NCI-H1417 treated with DMSO at 0.1 percent for 48 hours (cell line): ENCODE results near the gene SIK3.

Experiments used
- DNase-seq: peaks from one replicate; lab custom pipeline; 2025; lab: John Stamatoyannopoulos, UW

SIK3 gene

GRCh38 chr11:117110294-117110950, 12.2 kb upstream of the SIK3 start:
- DNase-seq: no peak

GRCh38 chr11:117107701-117108590, 9.7 kb upstream of the SIK3 start:
- DNase-seq: no peak

GRCh38 chr11:117100556-117100955, 2.3 kb upstream of the SIK3 start:
- no peak for DNase-seq

DNA sequence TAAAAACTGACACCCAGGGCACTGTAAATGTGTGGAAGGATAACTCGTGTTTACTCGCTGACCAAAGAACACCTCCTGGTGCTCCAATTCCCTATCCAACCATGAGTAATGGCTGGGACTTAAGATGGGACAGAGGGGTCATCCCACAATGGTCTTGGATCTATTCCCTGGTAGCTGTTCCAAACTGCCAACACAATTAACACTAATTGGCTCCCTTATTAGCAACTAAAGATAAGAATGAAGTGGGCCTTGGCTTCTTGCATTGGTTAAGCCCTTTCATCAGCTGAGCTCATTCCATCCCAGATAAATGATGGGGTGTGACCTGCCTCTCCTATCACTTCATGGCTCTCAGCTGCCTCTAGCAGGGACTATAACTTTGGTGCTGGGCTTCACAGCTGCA, 1.5 kb upstream of the SIK3 start:
- DNase-seq: no peak

DNA sequence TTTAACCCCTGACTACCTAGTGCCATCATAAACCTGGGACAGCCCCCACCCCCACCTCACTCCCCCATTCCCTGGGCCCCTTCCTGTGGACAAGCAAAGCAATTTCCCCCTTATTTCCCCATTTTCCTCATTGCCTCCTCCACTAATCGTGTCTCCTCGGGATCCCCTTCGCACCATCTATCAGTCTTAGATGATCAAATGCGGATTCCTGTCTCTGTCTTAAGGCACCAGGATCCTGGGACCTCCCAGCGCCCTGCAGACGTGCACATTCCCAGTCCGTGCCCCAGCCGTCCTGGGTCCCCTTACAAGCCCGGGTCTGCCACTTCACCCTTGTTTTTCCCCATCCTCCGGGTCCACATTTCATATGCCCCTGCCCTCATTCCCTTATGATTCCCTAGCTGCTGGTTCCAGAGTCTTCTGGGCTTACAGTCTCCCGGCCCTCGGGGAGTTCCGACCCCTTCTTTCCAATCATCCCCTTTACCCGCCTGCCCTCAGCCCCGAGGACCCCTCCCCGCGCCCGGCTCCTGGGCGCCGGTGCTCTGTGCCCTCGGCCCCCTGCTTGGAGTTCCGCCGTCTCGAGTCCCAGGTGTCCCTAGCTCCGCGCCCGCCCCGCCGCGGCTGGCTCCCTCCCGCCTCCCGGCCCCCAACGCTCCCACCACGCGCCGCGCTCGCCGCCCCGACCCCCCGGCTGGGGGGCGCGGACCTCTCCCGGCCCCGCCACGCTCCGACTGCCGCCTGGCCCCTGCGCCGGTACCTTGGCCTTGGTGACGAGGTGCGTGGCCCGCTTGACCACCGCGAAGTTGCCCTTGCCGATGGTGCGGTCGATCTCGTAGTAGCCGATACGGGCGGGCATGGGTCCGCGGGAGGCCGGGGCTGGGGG, 599 bp downstream of the SIK3 start:
- no peak for DNase-seq

DNA sequence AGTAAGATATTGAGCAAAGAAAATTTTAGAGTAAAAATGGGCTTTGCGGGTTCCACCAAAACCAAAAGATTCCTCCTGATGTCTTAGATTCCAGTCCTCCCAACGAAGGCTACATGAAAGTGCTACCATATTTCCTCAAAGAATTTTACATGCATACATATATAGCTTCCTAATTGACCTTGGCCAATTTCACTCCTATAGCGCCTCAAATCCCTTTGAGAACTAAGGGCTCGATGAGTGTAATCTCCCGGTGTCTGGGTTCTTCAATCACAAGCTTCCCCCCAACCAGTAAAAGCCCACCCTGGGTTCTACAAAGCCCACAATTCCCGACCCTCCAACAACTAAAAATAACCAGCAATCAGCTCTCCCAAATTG, 1.2 kb downstream of the SIK3 start:
- DNase-seq: no peak

DNA sequence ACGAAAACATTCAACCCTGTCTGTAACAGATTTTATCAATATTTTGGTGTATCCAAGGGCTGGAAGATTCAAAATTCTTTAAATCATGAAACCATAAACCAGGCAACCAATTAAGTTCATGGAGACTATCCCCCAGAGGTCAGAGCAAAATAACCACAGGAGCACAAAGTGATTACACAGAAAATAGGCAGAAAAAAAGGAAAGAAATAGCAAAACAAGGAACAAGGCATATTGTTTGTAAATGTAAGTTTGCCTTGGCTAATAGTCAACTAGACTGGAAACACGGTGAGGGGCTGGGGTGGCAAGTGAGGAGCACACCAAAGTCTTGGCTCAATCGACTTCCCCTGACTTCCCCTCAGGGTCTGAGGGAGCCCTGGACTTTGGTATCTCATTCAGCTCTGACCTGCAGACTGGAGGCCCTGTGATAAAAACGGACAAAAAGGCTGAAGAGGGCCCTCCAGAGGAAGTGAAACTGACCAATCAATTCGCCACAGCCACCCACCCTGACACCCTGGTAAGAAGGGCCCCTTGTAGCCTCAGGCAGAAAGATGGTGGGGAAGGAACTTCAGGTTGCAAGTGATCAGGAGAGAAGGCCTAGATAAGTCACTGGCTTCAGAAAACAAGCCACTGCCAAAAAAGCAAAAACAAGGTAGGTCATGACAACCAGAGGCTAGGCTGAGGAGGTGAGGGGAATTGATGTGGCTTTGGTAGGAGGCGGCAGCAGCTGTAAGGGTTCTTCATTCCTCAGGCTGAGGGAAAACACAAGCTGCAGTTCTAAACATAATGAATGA, 1.8 kb downstream of the SIK3 start:
- DNase-seq: no peak

DNA sequence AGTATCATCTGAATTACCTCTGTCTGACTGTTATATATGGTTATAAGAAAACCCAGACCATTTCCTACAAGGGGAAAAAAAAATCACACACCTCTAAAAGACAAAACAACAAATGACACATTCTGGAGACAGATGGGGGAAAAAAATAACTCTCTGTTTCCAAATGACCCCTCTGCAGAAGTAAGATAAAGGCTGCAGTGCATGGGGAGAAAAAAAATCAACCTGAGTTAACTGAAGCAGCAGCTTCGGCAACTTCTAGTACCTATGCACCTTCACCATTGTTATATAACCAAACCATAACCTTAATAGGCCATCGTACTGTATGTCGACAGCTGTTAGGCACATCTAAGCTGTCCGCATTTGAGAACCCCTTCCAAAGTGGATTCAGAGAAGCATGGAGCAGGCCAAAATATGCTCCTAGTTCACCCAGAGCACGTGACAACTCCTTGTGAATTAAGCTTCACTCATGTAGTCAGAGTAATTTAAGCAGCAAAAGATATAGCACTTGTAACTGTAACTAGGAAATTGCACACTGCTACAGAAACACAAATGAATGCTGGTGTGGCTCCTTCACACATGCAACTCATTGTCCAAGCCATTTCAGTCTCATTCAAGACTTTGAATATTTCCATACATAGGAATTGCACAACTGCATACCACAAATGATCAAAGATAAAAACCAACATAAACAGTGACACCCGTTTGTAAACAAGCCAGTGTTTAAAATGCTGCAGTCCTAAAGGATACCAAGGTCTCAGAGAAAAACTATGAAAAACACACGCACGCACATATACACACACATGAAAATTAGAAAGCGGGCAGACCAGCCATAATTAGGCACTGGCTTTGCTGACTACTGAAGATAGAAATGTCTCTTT, 2.7 kb downstream of the SIK3 start:
- no peak for DNase-seq

- no peak for DNase-seq
These were observed 3.5 kb downstream of the SIK3 start for GRCh38 chr11:117094776-117095175.

- no peak for DNase-seq
These were observed 5.2 kb downstream of the SIK3 start for GRCh38 chr11:117092951-117093590.

DNA sequence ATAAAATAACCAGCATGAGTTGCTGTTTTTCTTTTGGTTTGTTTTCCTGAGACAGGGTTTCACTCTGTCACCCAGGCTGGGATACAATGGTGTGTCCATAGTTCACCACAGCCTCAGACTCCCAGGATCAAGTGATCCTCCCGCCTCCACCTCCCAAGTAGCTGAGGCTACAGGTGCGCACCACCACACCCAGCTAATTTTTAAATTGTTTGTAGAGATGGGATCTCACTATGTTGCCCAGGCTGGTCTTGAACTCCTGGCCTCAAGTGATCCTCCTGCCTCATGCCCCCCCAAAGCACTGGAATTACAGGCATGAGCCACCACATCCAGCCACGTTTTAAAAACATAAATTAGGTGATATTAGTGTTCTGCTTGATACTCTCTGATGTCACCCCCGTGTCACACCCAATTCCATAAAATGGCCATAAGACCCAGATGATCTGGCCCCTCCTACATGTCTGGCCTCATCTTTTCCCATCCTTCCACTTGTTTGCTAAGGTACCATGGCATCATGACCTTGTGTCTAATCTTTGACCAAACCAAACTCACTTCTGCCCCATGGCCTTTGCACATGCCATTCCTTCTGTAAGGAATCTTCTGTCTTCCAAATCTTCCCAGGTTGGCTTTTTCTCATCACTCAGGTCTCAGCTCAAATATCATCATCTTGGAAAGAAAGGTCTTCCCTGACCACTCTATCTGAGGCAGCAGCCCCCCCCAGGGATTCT, 6.3 kb downstream of the SIK3 start:
- no peak for DNase-seq

- no peak for DNase-seq
These were observed 8.0 kb downstream of the SIK3 start for GRCh38 chr11:117090111-117090706.

GRCh38 chr11:117089685-117090084, 8.5 kb downstream of the SIK3 start:
- no peak for DNase-seq

DNA sequence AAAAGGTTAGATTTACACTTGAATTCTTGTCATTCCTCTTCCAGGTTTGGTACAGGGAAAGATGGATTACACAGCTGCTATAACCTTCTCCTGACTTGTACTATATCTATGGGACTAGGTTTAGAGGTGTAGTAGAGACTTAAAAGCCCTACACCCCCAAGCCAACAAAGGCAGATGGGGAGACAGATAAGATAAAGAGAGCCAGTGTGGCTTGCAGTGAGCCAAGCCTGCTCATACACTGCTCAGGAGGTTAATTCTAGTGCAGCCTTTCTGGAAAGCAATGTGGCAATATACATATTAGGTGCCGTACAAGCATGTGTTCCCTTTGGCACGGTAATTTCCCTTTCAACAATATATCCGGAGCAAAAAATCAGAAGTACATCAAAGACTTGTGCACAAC, 10.8 kb downstream of the SIK3 start:
- no peak for DNase-seq

DNA sequence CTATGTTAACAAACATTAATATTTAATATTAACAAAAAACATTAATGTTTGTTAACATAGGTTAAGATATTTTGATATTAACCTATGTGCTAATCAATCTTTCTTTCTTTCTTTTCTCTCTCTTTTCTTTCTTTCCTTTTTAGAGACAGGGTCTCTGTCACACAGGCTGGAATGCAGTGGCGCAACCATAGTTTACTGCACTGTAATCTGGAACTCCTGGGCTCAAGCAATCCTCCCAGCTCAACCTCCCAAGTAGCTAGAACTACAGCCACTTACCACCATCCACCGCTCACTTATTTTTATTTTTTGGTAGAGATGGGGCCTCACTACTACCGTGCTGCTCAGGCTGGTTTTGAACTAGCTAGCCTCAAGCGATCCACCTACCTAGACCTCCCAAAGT, 13.2 kb downstream of the SIK3 start:
- DNase-seq: no peak

DNA sequence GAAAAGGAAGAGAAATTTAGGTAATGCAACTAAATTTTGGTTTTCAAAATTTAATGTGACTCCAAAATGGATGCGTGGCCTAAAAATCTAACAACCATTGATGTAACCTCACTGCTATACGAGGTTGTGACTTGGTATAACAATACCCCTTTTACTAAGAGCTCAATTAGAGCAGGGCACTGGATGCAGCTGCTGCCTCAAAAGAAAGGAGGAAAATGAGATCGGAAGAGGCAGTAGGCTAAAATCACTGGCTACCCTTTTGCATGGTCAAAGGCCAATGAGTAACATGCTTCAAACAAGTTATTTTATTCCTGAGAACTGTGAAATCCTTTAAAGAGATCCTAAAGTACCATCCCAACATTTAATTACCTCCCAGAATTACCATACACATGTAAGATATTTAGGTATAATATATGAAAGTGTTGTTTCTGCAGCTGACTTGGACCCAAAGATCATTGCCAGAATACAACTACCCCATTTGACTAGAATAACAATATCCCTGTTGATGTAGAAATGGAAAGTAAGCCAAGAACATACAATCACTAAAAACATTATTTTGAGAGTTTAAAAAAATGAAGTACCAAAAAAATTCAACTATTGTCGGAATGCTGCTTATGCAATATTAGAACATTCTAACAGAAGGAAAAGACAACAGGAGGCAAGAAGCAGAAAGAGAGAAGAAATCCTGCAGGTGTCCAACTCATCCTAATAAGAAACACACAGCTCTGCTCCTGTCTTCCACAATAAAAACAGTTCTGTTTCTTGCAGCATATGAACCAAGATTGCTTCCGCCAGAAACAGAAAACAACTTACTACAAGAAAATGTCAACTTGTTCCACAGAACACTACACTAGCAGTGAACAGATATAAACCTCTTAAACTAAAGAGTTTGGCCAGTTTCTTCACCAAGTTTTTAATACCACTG, 15.0 kb downstream of the SIK3 start:
- DNase-seq: no peak

GRCh38 chr11:117081908-117082307, 16.3 kb downstream of the SIK3 start:
- no peak for DNase-seq

DNA sequence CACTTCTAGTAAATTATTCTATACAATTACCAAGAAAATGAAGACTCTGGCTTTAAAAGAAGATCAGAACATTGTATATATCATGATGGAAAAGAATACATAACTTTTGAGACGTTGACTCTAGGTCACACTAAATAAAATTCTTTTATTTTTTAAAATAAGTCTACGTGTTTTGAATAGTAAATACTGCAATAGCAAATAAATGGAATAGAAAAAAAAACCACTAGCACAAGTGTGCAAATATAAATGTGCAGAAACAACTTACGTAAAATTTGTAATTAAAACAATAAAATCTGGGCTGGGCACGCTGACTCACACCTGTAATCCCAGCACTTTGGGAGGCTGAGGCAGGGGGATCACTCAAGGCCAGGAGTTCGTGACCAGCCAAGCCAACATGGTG, 17.9 kb downstream of the SIK3 start:
- DNase-seq: no peak
